UCSD-AML1 (cell line): ENCODE results near the gene NOP10.
A peak's percentile ranks its signal among the peaks of the same experiment; 100 is the strongest.

Experiments
- DNase-seq: peaks from one replicate; lab custom pipeline; 2025; ENCODE audit not compliant: unreplicated experiment; lab: John Stamatoyannopoulos, UW

The NOP10 gene

DNA sequence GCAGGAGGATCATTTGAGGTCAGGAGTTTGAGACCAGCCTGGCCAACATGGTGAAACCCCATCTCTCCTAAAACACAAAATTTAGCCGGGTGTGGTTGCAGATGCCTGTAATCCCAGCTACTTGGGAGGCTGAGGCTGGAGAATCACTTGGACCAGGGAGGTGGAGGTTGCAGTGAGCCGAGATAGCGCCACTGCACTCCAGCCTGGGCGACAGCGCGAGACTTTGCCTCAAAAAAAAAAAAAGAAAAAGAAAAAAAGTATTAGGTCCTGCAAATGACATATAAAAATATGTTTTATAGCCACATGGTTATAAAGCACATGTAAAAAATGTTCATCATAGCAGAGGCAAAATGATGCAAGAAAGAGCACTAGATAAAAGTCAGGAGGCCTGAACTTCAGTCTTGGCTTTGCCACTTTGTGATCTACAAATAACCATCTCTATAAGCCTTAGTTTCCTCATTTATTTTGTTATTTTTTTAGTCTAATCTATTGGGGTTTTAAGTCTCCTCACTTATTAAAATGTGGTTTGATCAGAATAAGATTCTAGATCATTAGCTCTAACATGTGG, 10.3 kb downstream of the NOP10 start:
- no peak for DNase-seq

DNA sequence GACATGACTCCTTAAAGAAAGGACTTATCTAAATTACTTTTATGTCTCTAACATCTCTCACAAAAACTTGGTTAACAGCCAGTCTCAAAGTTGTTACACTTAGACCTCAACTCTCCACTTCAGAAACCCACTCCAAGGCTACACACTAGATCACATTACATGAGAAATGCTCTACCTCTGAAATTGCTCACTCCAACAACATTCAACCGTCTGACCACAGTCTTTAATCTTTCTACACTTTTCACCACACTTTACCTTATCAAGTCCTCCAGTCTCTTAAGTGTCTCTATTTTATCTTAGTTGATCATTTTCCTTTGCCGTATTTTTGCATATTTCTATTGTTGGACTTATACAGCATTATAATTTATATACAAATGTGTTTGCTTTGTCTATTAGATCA, 11.1 kb downstream of the NOP10 start:
- DNase-seq = no peak

DNA sequence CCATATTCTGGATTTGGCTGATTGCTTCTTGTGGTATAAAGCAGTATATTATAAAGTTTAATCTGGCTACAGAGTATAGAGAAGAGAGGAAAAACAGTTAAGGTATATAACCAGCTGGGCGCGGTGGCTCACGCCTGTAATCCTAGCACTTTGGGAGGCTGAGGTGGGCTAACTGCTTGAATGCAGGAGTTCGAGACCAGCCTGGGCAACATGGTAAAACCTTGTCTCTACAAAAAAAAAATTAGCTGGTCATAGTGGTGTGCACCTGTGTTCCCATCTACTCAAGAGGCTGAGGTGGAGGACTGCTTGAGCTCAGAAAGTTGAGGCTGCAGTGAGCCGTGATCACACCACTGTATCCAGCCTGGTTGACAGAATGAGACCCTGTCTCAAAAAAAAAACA, 12.7 kb downstream of the NOP10 start:
- no peak for DNase-seq

DNA sequence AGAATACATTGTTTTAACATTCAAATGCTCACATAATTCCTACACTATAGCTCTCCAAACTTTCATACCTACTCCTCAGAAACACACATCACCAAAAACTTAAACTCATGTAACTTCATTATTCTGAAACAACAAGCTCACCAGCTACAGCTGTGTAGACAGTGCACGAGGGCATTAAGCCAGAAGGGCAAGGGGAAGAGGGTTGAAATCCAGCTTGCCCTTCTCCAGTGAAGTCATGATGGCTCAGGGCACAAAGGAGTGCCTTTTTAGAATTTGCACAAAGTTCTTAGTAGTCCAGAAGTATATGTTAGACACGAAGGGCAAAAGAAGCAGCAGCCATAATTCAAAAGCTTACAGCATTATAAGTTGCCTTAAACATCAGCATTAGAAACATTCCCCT, 13.9 kb downstream of the NOP10 start:
- no peak for DNase-seq

DNA sequence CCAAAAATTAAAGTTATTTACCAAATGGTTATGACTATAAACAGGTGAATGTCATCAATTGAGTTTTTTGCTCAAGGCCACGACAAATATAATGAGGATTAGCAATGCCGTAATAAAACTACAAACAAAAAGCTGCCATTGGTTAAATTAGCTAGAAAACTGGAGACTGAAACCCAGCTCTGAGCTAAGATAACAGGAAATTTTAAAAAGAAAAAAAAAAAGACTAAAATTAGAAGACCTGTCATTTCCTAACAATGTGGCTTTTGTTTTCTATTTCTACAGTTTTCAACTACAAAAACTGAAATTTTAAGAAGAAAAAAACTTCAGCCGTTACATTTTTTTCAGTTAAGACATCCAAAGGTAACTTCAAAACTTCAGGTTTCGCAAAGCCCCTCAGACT, 15.0 kb downstream of the NOP10 start:
- DNase-seq = no peak

DNA sequence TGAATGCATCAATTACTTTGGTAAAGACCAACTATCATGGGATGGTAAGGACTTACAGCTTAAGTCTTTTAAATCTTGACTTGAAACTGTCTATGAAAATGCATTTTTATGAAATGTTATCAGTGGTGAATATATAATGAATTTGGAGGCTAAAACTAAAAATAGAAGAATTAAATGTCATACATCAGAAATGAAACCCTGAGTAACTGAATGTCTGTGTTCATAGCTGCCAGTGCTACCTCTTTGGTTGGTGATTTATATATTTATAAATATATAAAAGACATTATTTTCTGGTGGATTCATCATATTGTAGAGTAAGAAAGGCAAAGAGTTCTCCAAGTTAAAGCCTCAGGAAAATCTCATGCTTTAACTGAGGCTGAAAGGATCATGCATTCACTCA, 17.6 kb downstream of the NOP10 start:
- no peak for DNase-seq

DNA sequence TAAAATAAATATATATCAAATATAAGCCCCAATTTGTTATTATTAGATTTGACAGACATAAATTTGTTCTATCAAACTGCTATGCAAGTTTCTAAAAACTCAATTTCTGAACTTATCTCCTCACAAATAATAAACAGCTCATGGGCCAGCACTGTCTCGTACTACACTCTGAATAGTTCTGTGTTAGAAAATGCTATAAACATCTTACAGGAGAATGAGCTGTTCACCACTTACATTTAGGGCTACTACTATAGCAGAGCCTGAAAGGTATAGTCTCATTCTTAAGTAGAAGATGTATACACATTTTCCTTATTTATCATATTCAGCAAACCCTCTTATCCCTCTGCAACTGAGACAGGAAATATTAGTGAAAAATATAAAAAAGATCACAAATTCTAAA, 18.0 kb downstream of the NOP10 start:
- no peak for DNase-seq

DNA sequence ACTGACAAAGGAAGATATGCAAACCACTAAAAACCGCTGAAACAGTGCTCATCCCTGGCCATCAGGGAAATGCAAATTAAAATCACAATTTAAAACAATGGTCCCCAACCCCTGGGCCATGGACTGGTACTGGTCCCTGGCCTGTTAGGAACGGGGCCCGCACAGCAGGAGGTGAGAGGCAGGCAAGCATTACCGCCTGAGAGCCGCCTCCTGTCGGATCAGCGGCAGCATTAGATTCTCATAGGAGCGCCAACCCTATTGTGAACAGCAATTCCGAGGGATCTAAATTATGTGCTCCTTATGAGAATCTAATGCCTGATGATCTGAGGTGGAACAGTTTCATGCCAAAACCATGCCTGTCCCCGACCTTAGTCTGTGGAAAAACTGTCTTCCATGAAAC, 19.7 kb downstream of the NOP10 start:
- DNase-seq = no peak

DNA sequence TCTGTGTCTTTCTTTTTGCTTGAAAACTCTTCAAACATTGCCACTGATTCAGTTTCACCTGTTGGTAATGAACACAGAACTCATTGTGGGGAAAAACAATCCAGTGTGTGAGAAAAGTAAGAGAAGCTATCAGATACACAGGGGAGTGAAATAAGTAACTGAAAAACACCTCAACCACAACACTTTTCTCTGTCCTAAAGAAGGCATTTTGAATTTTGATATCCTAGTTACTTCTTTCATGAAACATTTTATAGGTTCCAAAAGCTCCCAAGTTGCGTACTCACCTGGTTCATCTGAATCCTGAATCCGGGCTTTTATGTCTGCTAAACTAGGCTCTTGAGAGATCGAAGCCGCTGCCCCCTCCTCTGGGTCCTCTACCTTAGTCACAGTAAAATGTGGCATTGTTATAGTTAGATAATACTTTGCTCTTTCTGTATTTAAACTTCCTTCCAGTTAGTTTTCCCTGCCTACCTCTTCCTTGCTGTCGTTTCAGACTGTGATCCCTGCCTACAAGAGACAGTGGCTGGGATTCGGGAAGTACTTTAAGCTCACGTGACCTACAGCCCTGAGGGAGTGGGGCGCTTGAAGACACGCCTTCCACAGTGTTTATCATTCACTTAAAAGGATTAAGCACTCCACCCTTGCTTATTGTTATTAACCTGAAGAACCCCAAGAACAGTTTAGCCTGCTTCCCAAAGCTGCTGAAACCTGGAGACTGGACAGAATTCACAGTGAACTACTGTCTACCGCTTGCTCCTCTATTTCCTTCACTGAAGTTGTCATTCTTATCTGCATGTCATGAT, 24.5 kb downstream of the NOP10 start:
- DNase-seq = peak; percentile 30

DNA sequence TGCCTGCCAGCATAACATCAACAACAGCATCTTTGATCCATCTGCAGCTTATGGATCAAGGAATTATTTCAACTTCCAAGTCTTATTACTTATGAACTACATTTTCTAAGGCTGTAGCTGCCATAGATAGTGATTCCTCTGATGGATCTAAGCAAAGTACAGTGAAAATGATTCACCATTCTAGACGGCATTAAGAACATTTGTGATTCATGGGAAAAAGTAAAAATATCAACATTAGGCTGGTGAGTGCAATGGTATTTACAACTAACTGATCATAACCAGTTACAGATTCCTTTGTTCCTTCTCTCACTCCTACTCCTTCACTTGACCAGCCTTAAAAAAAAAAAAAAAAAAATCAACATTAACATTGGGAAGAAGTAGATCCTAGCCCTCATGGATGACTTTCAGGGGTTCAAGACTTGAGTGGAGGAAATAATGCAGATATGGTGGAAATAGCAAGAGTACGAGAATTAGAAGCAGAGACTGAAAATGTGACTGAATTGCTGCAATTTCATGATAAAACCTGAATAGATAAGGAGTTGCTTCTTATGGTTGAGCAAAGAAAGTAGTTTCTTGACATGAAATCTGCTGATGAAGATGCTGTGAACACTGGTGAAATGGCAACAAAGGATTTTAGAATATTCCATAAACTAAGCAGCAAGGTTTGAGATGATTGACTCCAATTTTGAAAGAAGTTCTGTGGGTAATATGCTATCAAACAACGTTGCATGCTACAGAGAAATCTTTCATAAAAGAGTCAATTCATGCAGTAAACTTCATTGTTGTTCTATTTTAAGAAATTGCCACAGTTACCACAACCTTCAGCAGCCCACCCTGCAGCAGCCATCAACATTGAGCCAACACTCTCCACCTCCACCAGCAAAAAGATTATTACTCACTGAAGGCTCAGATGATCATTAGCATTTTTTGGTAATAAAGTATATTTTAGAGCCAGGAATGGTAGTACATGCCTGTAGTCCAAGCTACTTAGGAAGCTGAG, 28.1 kb downstream of the NOP10 start:
- no peak for DNase-seq

DNA sequence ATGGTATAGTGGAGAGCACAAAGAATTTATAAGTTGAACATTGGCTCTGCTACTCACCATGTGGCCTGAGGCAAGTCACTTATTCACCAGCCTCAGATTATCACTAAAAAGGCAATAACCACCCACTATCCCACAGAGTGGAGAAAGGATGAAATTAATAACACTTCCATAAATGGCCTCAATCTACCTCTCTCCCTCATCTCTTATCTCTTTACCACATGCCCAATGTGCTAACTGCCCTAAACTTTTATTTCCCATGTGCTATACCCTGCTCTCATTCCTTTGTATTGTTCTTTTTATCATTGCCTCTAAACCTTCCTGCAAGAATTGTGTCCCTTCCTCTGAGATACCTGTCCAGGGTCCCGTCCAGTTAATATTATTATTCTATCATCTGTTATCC, 31.4 kb downstream of the NOP10 start:
- no peak for DNase-seq

DNA sequence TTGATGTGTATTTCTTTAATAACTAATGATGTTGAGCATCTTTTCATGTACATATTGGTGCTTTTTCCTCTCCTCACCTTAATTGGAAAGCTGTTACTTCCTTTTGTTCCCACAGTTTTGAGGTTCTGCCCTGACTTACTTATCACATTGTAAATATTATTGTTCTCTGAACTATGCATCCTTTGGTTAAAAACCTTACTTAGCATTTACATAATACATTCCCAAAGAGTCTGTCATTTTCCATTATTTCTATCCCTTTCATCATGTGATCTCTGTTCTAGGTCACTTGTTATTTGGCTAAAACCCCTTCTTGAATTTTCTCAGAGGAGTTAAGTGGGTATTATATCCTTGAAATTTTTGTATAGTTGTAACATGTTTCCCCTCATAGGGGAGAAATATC, 38.3 kb downstream of the NOP10 start:
- DNase-seq = no peak

DNA sequence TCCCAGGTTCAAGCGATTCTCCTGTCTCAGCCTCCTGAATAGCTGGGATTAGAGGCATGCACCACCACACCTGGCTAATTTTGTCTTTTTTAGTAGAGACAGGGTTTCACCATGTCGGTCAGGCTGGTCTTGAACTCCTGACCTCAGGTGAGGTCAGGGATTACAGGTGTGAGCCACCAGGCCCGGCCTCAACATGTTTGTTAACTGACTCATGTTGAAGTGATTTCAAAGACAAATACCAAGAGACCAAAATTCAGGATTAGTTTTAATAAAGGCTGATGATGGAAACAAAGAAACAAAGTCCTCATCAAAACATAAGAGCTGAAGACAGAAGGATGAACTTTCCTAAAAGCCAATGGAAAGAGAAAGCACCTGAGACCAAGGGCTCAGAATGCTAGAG, 41.9 kb downstream of the NOP10 start:
- no peak for DNase-seq

DNA sequence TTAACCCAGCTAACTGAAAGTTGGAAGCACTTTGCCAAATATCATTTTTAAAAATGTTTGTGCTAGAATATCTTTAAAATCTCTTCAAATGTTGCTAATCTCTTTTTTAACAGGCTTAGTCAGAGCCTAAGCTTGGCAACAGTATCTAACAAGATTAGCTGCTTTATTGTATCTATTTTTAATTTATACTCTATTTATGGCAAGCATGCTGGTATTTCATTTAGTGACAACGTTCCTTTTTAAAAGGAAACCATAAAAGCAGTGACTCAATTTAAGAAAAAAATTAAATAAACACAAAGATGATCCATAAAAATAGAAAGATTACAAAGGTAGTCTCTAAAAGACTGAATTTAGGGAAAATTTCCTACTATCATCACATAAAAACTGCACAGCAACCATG, 45.9 kb downstream of the NOP10 start:
- no peak for DNase-seq

DNA sequence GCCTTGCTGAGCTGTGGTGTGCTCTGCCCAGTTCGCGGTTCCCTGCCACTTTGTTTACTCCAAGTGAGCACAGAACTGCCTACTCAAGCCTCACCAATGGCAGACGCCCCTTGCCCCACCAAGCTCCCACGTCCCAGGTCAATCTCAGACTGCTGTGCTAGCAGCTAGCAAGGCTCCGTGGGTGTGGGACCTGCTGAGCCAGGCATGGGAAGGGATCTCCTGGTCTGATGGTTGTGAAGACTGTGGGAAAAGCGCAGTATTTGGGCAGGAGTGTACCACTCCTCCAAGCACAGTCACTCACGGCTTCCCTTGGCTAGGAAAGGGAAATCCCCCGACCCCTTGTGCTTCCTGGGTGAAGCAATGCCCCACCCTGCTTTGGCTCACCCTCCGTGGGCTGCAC, 50.3 kb downstream of the NOP10 start:
- DNase-seq = no peak
